MCF 10A (cell line): ENCODE data around the gene TRAK1. TPM values are rescaled to one million over a fixed set of nuclear protein-coding genes. Genes with fewer than 3 reads are reported as not detected.

ENCODE experiments used
- BruUV-seq: library from RNA; stranded (reverse); fragments of 400-500 nt; replicated peaks from 2 replicates; lab custom pipeline; 2021; lab: Mats Ljungman, UMichigan
- CTCF ChIA-PET: fragments of 300-600 bp; sonication (Branson Sonifier 250); formaldehyde crosslinking; extraction: SDS; loops from one replicate; lab custom pipeline; 2021; ENCODE audit warnings: antibody characterized with exemption, inconsistent platforms; lab: Yijun Ruan, JAX
- POLR2A ChIA-PET: fragments of 300-600, 350-650 bp; sonication (Branson Sonifier 250); formaldehyde crosslinking; extraction: SDS; loops from one replicate; lab custom pipeline; 2020; ENCODE audit warnings: antibody characterized with exemption, inconsistent platforms; lab: Yijun Ruan, JAX
- DNase-seq: peaks from one replicate; pipeline ENCODE4 v3.0.0-alpha.2; 2018; ENCODE audit not compliant: unreplicated experiment
- H3K27ac Mint-ChIP-seq: one replicate; pipeline ENCODE4 v1.8.0; 2022; ENCODE audit warnings: mild to moderate bottlenecking, low read depth, mixed read lengths; ENCODE audit not compliant: unreplicated experiment
- H3K27me3 Mint-ChIP-seq: one replicate; pipeline ENCODE4 v1.8.0; 2022; ENCODE audit warnings: mixed read lengths; ENCODE audit not compliant: insufficient read depth, unreplicated experiment
- H3K36me3 Mint-ChIP-seq: one replicate; pipeline ENCODE4 v1.8.0; 2022; ENCODE audit warnings: mild to moderate bottlenecking, moderate library complexity, mixed read lengths; ENCODE audit not compliant: insufficient read depth, unreplicated experiment
- H3K4me1 Mint-ChIP-seq: one replicate; pipeline ENCODE4 v1.8.0; 2022; ENCODE audit warnings: mixed read lengths; ENCODE audit not compliant: insufficient read depth, unreplicated experiment
- H3K4me3 Mint-ChIP-seq: one replicate; pipeline ENCODE4 v1.8.0; 2022; ENCODE audit warnings: mild to moderate bottlenecking, moderate library complexity, mixed read lengths; ENCODE audit not compliant: unreplicated experiment
- H3K9me3 Mint-ChIP-seq: one replicate; pipeline ENCODE4 v1.8.0; 2022; ENCODE audit warnings: mixed read lengths; ENCODE audit not compliant: unreplicated experiment
- CTCF ChIP-seq: fragments of 200-600 bp; IDR thresholded peaks from one replicate; pipeline ENCODE4 v1.8.0; 2022; ENCODE audit warnings: antibody characterized with exemption, mild to moderate bottlenecking; ENCODE audit not compliant: unreplicated experiment
- intact Hi-C: fragments of 100-400 bp; cut with micrococcal nuclease; formaldehyde crosslinking; loops from 2 replicates; pipeline ENCODE4 v1.14.1; 2022
- total RNA-seq: library from RNA; stranded (reverse); gene quantifications from 2 replicates; pipeline ENCODE4 v1.2.3, GENCODE V29; 2022

Gene TRAK1
- total RNA-seq, 1 experiment from 2014 or later: 33.2 TPM

GRCh38 chr3:42176242-42177034, 85.3 kb downstream of the TRAK1 start:
- TF ChIP-seq CTCF: no peak
- BruUV-seq: no TSS peak
- no peak overlapping the region for H3K4me3 Mint-ChIP-seq
- H3K9me3 Mint-ChIP-seq: no peaks in the 10 kb centered on the region
- no peaks in the 10 kb centered on the region for H3K27me3 Mint-ChIP-seq
- intact Hi-C loops: no loop called here
- peaks cover 23% of the 10 kb centered on the region for H3K36me3 Mint-ChIP-seq
- ChIA-PET POLR2A (no interaction called here), CTCF (interaction anchor here (0.6 to 3.2 kb wide), 5 partner anchors 10 to 59 kb away, joined by 3 to 9 read pairs (median 4); no protein-coding TSS in a partner anchor)
- DNase-seq: no peak
- peaks cover 9% of the 10 kb centered on the region for H3K4me1 Mint-ChIP-seq
- H3K27ac Mint-ChIP-seq: no peak overlapping the region

GRCh38 chr3:42177068-42177800, 86.1 kb downstream of the TRAK1 start:
- Mint-ChIP-seq H3K4me3 (no peak overlapping the region), H3K27ac (no peak overlapping the region), H3K27me3 (no peaks in the 10 kb centered on the region), H3K4me1 (peaks cover 9% of the 10 kb centered on the region), H3K9me3 (no peaks in the 10 kb centered on the region), H3K36me3 (peaks cover 23% of the 10 kb centered on the region)
- POLR2A ChIA-PET: no interaction called here
- DNase-seq: no peak
- CTCF ChIA-PET: interaction anchor here (0.6 to 3.2 kb wide), 6 partner anchors 12 to 60 kb away, joined by 3 to 9 read pairs (median 4); no protein-coding TSS in a partner anchor
- TF ChIP-seq CTCF: no peak
- intact Hi-C loops: no loop called here
- TSS peak; percentile 25 for BruUV-seq

- H3K27ac Mint-ChIP-seq: no peak overlapping the region
- intact Hi-C loops: no loop called here
- no peaks in the 10 kb centered on the region for H3K9me3 Mint-ChIP-seq
- H3K27me3 Mint-ChIP-seq: no peaks in the 10 kb centered on the region
- ChIA-PET CTCF (interaction anchor here (0.6 to 3.2 kb wide), 7 partner anchors 12 to 60 kb away, joined by 3 to 9 read pairs (median 4); no protein-coding TSS in a partner anchor), POLR2A (no interaction called here)
- DNase-seq: no peak
- no peak overlapping the region for H3K4me3 Mint-ChIP-seq
- peaks cover 9% of the 10 kb centered on the region for H3K4me1 Mint-ChIP-seq
- BruUV-seq: no TSS peak
- H3K36me3 Mint-ChIP-seq: peaks cover 23% of the 10 kb centered on the region
- no peak for TF ChIP-seq CTCF
Observed at GRCh38 chr3:42177801-42178150, 86.6 kb downstream of the TRAK1 start.
